B cell (primary cell): ENCODE results near the gene SCFD2.

Source experiments
- EZH2 ChIP-seq: IDR thresholded peaks from 2 replicates; pipeline ENCODE4 v1.6.1; 2012; ENCODE audit warnings: borderline replicate concordance, low read depth, mild to moderate bottlenecking, moderate library complexity, low read length; ENCODE audit not compliant: insufficient read depth, poor library complexity, severe bottlenecking
- TF ChIP-seq, protein P1 (sequence below): fragments of 200-600 bp; IDR thresholded peaks from one replicate; pipeline ENCODE4 v1.8.0; 2022; ENCODE audit warnings: antibody characterized with exemption, mild to moderate bottlenecking

DNA sequence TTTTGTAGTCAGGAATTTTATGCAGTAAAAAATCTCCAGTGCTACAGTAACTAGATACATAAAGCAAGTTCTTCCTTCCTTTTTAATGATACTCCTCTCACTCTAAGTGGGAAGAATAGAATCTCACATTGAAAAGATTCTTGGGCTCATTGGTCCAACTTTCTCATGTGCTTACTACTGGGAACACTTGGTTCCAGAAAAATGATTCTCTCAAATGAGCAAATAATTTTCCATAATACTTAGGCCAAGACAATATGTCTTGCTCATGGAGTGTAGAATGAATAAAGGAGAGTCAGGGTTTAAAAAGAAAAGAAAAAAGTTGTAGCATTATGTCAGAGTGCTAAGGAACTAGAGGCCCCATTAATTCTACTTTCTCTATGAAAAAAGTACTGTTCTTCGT lies 306.0 kb downstream of the SCFD2 start:
- TF ChIP-seq EZH2 = no peak
- TF ChIP-seq, protein P1, sequence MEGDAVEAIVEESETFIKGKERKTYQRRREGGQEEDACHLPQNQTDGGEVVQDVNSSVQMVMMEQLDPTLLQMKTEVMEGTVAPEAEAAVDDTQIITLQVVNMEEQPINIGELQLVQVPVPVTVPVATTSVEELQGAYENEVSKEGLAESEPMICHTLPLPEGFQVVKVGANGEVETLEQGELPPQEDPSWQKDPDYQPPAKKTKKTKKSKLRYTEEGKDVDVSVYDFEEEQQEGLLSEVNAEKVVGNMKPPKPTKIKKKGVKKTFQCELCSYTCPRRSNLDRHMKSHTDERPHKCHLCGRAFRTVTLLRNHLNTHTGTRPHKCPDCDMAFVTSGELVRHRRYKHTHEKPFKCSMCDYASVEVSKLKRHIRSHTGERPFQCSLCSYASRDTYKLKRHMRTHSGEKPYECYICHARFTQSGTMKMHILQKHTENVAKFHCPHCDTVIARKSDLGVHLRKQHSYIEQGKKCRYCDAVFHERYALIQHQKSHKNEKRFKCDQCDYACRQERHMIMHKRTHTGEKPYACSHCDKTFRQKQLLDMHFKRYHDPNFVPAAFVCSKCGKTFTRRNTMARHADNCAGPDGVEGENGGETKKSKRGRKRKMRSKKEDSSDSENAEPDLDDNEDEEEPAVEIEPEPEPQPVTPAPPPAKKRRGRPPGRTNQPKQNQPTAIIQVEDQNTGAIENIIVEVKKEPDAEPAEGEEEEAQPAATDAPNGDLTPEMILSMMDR = no peak
